ENCODE data around the gene EEIG1.

Gene EEIG1

GRCh38 chr9:127974769-127975261 is 6.0 kb downstream of the EEIG1 start:
- peak in 1 of 2 experiments; percentile 37 for DNase-seq

GRCh38 chr9:127974001-127974768 is 6.6 kb downstream of the EEIG1 start:
- peak; percentile 32 to 49 for DNase-seq

GRCh38 chr9:127973169-127974000 is 7.4 kb downstream of the EEIG1 start:
- DNase-seq, result peak; percentile 42

GRCh38 chr9:127972236-127972871 is 8.4 kb downstream of the EEIG1 start:
- DNase-seq, result peak in 1 of 2 experiments; percentile 30

- peak in 1 of 2 experiments; percentile 59 for DNase-seq
These were observed 9.2 kb downstream of the EEIG1 start for GRCh38 chr9:127971357-127972235.

GRCh38 chr9:127970401-127971313 is 10.1 kb downstream of the EEIG1 start:
- DNase-seq, result peak; percentile 80 to 81

GRCh38 chr9:127968700-127969383 is 11.9 kb downstream of the EEIG1 start:
- DNase-seq, result no peak

- peak in 1 of 2 experiments; percentile 61 for DNase-seq
These were observed 12.7 kb downstream of the EEIG1 start for GRCh38 chr9:127968042-127968441.

- no peak for DNase-seq
These were observed 13.5 kb downstream of the EEIG1 start for GRCh38 chr9:127967151-127967809.

GRCh38 chr9:127966416-127967150 is 14.2 kb downstream of the EEIG1 start:
- no peak for DNase-seq

- DNase-seq, result no peak
These were observed 14.8 kb downstream of the EEIG1 start for GRCh38 chr9:127965953-127966352.

GRCh38 chr9:127963359-127964064 is 17.3 kb downstream of the EEIG1 start:
- DNase-seq, result no peak

- no peak for DNase-seq
These were observed 17.8 kb downstream of the EEIG1 start for GRCh38 chr9:127963041-127963358.

GRCh38 chr9:127962278-127962677 is 18.5 kb downstream of the EEIG1 start:
- DNase-seq, result no peak

GRCh38 chr9:127961613-127962155 is 19.1 kb downstream of the EEIG1 start:
- no peak for DNase-seq

GRCh38 chr9:127961155-127961490 is 19.7 kb downstream of the EEIG1 start:
- no peak for DNase-seq

GRCh38 chr9:127960410-127961154 is 20.2 kb downstream of the EEIG1 start:
- no peak for DNase-seq
